H9 (cell line): ENCODE results near the gene CSHL1. TPM values are rescaled to one million over a fixed set of nuclear protein-coding genes. Genes with fewer than 3 reads are reported as not detected.
"Not testable (repeated sequence)": the region's sequence is repeated elsewhere in the genome, so short reads cannot be mapped to it uniquely, and the experiment has no call there.

Experiments used
- DNase-seq: peaks from one replicate; pipeline ENCODE4 v3.0.0-alpha.2; 2017
- H2AFZ ChIP-seq: one replicate; pipeline ENCODE4 v1.6.1; 2013; ENCODE audit warnings: mild to moderate bottlenecking, low read length, control low read depth, moderate library complexity
- H2AK5ac ChIP-seq: 2 replicates; pipeline ENCODE4 v1.6.1; 2013; ENCODE audit warnings: low read length, control low read depth, mixed read lengths; ENCODE audit not compliant: insufficient read length
- H2BK120ac ChIP-seq: one replicate; pipeline ENCODE4 v1.6.1; 2013; ENCODE audit warnings: low read depth, mild to moderate bottlenecking, low read length, control low read depth, inconsistent platforms; ENCODE audit not compliant: poor library complexity, severe bottlenecking
- H2BK12ac ChIP-seq: 2 replicates; pipeline ENCODE4 v1.6.1; 2013; ENCODE audit warnings: low read length, control low read depth, mixed read lengths, low read depth; ENCODE audit not compliant: insufficient read length
- H2BK15ac ChIP-seq: 2 replicates; pipeline ENCODE4 v1.6.1; 2013; ENCODE audit warnings: low read depth, low read length, control low read depth
- H2BK20ac ChIP-seq: one replicate; pipeline ENCODE4 v1.6.1; 2013; ENCODE audit warnings: low read depth, mild to moderate bottlenecking, low read length, control low read depth, inconsistent platforms; ENCODE audit not compliant: poor library complexity, severe bottlenecking
- H2BK5ac ChIP-seq: 2 replicates; pipeline ENCODE4 v1.6.1; 2013; ENCODE audit warnings: low read length, control low read depth, mixed read lengths; ENCODE audit not compliant: insufficient read length
- H3K14ac ChIP-seq: 2 replicates; pipeline ENCODE4 v1.6.1; 2013; ENCODE audit warnings: low read length, control low read depth; ENCODE audit not compliant: insufficient read depth
- H3K18ac ChIP-seq: 2 replicates; pipeline ENCODE4 v1.6.1; 2013; ENCODE audit warnings: low read depth, mild to moderate bottlenecking, mixed read lengths, low read length, control low read depth; ENCODE audit not compliant: insufficient read length
- H3K23ac ChIP-seq: 2 replicates; pipeline ENCODE4 v1.6.1; 2013; ENCODE audit warnings: low read length, control low read depth, mixed read lengths, low read depth; ENCODE audit not compliant: insufficient read length
- H3K23me2 ChIP-seq: 2 replicates; pipeline ENCODE4 v1.6.1; 2013; ENCODE audit warnings: low read depth, mild to moderate bottlenecking, mixed read lengths, low read length, control low read depth; ENCODE audit not compliant: insufficient read length, poor library complexity, severe bottlenecking
- H3K27ac ChIP-seq: 2 replicates; pipeline ENCODE4 v1.5.1; 2013; ENCODE audit warnings: low read length, control low read depth, mixed read lengths, low read depth; ENCODE audit not compliant: insufficient read length
- H3K27me3 ChIP-seq: 2 replicates; pipeline ENCODE4 v1.6.1; 2013; ENCODE audit warnings: low read length, control low read depth, inconsistent platforms; ENCODE audit not compliant: insufficient read depth
- H3K4ac ChIP-seq: 2 replicates; pipeline ENCODE4 v1.6.1; 2013; ENCODE audit warnings: low read depth, mild to moderate bottlenecking, control low read depth, inconsistent platforms, low read length, moderate library complexity
- H3K4me1 ChIP-seq: 2 replicates; pipeline ENCODE4 v1.6.1; 2013; ENCODE audit warnings: low read length, control low read depth, inconsistent platforms; ENCODE audit not compliant: insufficient read depth
- H3K4me2 ChIP-seq: 2 replicates; pipeline ENCODE4 v1.6.1; 2013; ENCODE audit warnings: low read length, control low read depth, mixed read lengths; ENCODE audit not compliant: insufficient read length, insufficient read depth
- H3K56ac ChIP-seq: 2 replicates; pipeline ENCODE4 v1.6.1; 2013; ENCODE audit warnings: low read depth, mild to moderate bottlenecking, mixed read lengths, low read length, control low read depth; ENCODE audit not compliant: insufficient read length
- H3K79me1 ChIP-seq: 2 replicates; pipeline ENCODE4 v1.6.1; 2013; ENCODE audit warnings: low read depth, mild to moderate bottlenecking, moderate library complexity, low read length, control low read depth, inconsistent platforms; ENCODE audit not compliant: insufficient read depth, poor library complexity, severe bottlenecking
- H3K79me2 ChIP-seq: 2 replicates; pipeline ENCODE4 v1.6.1; 2013; ENCODE audit warnings: low read length, control low read depth, inconsistent platforms; ENCODE audit not compliant: insufficient read depth
- H3K9ac ChIP-seq: 2 replicates; pipeline ENCODE4 v1.6.1; 2013; ENCODE audit warnings: low read length, control low read depth, mixed read lengths; ENCODE audit not compliant: insufficient read length; ENCODE audit errors: extremely low read depth
- H3K9me3 ChIP-seq: one replicate; pipeline ENCODE4 v1.6.1; 2013; ENCODE audit warnings: low read depth, low read length, inconsistent platforms; ENCODE audit not compliant: control insufficient read depth
- H3T11ph ChIP-seq: one replicate; pipeline ENCODE4 v1.6.1; 2013; ENCODE audit warnings: mild to moderate bottlenecking, low read length, control low read depth, inconsistent platforms
- H4K20me1 ChIP-seq: one replicate; pipeline ENCODE4 v1.6.1; 2013; ENCODE audit not compliant: control insufficient read depth, insufficient read length, insufficient read depth
- H4K5ac ChIP-seq: 2 replicates; pipeline ENCODE4 v1.6.1; 2013; ENCODE audit warnings: low read depth, mild to moderate bottlenecking, mixed read lengths, low read length, control low read depth; ENCODE audit not compliant: insufficient read length
- H4K8ac ChIP-seq: replicated peaks from 2 replicates; pipeline ENCODE4 v1.6.1; 2013; ENCODE audit warnings: low read length, control low read depth, mixed read lengths, low read depth; ENCODE audit not compliant: insufficient read length
- H4K91ac ChIP-seq: 2 replicates; pipeline ENCODE4 v1.6.1; 2013; ENCODE audit warnings: low read depth, mild to moderate bottlenecking, moderate library complexity, mixed read lengths, low read length, control low read depth; ENCODE audit not compliant: insufficient read length
- H3K27ac Mint-ChIP-seq, 3 experiments: 2 replicates in 2 of 3; 3 replicates in 1 of 3; pipeline ENCODE4 v1.8.0; 2020 to 2021; ENCODE audit warnings: mixed read lengths in 3 of 3, mild to moderate bottlenecking in 1 of 3, moderate library complexity in 1 of 3
- H3K27me3 Mint-ChIP-seq: 2 replicates; pipeline ENCODE4 v1.8.0; 2021; ENCODE audit warnings: low read depth, mild to moderate bottlenecking, moderate library complexity, mixed read lengths
- H3K36me3 Mint-ChIP-seq, 3 experiments: 2 replicates in 2 of 3; 3 replicates in 1 of 3; pipeline ENCODE4 v1.8.0; 2020 to 2021; ENCODE audit warnings: low read depth in 3 of 3, mixed read lengths in 3 of 3; ENCODE audit not compliant: insufficient read depth in 1 of 3
- H3K4me1 Mint-ChIP-seq, 2 experiments: 2 replicates each; pipeline ENCODE4 v1.8.0; 2020; ENCODE audit warnings: mixed read lengths in 2 of 2
- H3K4me3 Mint-ChIP-seq, 2 experiments: 2 replicates in 1 of 2; 3 replicates in 1 of 2; pipeline ENCODE4 v1.8.0; 2020 to 2021; ENCODE audit warnings: mild to moderate bottlenecking in 2 of 2, mixed read lengths in 2 of 2, moderate library complexity in 1 of 2
- H3K9me3 Mint-ChIP-seq, 2 experiments: 2 replicates in 1 of 2; 3 replicates in 1 of 2; pipeline ENCODE4 v1.8.0; 2020; ENCODE audit warnings: mild to moderate bottlenecking in 2 of 2, mixed read lengths in 2 of 2, moderate library complexity in 1 of 2
- WGBS: extraction: QIAGEN DNeasy Blood & Tissue Kit; methylation state at CpG from one replicate; pipeline ENCODE4 v1.1.7; 2013; ENCODE audit warnings: missing lambda C conversion rate, low lambda C conversion rate, mixed read lengths; ENCODE audit not compliant: insufficient read length; ENCODE audit errors: extremely low coverage; 5-methylcytosine and 5-hydroxymethylcytosine counted together
- total RNA-seq: library from RNA; stranded (reverse); gene quantifications from 2 replicates; pipeline ENCODE4 v1.2.1, GENCODE V29; 2021

Gene CSHL1
- total RNA-seq, 1 experiment from 2014 or later = not detected

GRCh38 chr17:63898899-63899798, 11.9 kb downstream of the CSHL1 start:
- H4K5ac ChIP-seq, H2BK15ac ChIP-seq, H3K4me3 Mint-ChIP-seq, H3K4ac ChIP-seq, H3K79me2 ChIP-seq, H3K4me2 ChIP-seq, H3K36me3 Mint-ChIP-seq, H3K4me1 Mint-ChIP-seq, H2AFZ ChIP-seq, H3T11ph ChIP-seq, H3K4me1 ChIP-seq, H3K23ac ChIP-seq, H4K91ac ChIP-seq, H3K9me3 ChIP-seq, H2BK120ac ChIP-seq, H3K27ac ChIP-seq, DNase-seq, H2BK20ac ChIP-seq, H3K14ac ChIP-seq, H3K9me3 Mint-ChIP-seq, H3K9ac ChIP-seq, H3K23me2 ChIP-seq, H3K27ac Mint-ChIP-seq, H3K56ac ChIP-seq, H3K27me3 ChIP-seq, H2BK5ac ChIP-seq, H2AK5ac ChIP-seq, H3K18ac ChIP-seq, H4K8ac ChIP-seq, H3K79me1 ChIP-seq, H2BK12ac ChIP-seq, H4K20me1 ChIP-seq: not testable (repeated sequence)
- no CpG with 5 or more reads among the region's 6 CpGs for WGBS
- H3K27me3 Mint-ChIP-seq = peaks cover 13% of the 10 kb centered on the region

GRCh38 chr17:63896524-63897354, 14.3 kb downstream of the CSHL1 start, which contains the start of gene CSH1:
Gene CSH1, minus strand, starts transcription at chr17:63896574. Its CDS starts 63 bp downstream, at chr17:63896511.
- not testable (repeated sequence) for H3K56ac ChIP-seq, H2BK12ac ChIP-seq, H4K5ac ChIP-seq, H3K27me3 Mint-ChIP-seq, H3K23me2 ChIP-seq, H4K8ac ChIP-seq, DNase-seq, H4K91ac ChIP-seq, H3K4ac ChIP-seq, H3T11ph ChIP-seq, H3K23ac ChIP-seq, H3K4me1 Mint-ChIP-seq, H4K20me1 ChIP-seq, H2AFZ ChIP-seq, H3K79me1 ChIP-seq, H2AK5ac ChIP-seq, H3K27ac Mint-ChIP-seq, H3K36me3 Mint-ChIP-seq, H2BK5ac ChIP-seq, H3K4me1 ChIP-seq, H2BK20ac ChIP-seq, H3K9me3 ChIP-seq, H3K27me3 ChIP-seq, H3K18ac ChIP-seq, H3K4me2 ChIP-seq, H3K9ac ChIP-seq, H3K4me3 Mint-ChIP-seq, H3K14ac ChIP-seq, H3K27ac ChIP-seq, H3K9me3 Mint-ChIP-seq, H3K79me2 ChIP-seq, H2BK120ac ChIP-seq, H2BK15ac ChIP-seq
- no CpG with 5 or more reads among the region's 14 CpGs for whole genome bisulfite sequencing
